Measurements from ENCODE around the gene TLX2. TPM values are rescaled to one million over a fixed set of nuclear protein-coding genes. Genes with fewer than 3 reads are reported as not detected.

Gene TLX2
- total RNA-seq, 1 experiment from 2014 or later: not detected

- ATAC-seq (no peak), DNase-seq (ENCODE audit: low read depth, low spot score) (no peak)
- in situ Hi-C loops (cut with HindIII; ENCODE audit: low pct_unique_long_range_greater_than_20kb, low sequenced_read_pairs) (no loop called here), intact Hi-C loops (cut with micrococcal nuclease; ENCODE audit: unreplicated experiment) (no loop called here)
- H3K9me3 ChIP-seq (ENCODE audit: control insufficient read depth, insufficient read depth, low read depth, low read length): no peaks in the 10 kb centered on the region
- H3K36me3 ChIP-seq (ENCODE audit: control insufficient read depth, insufficient read depth, low read length): peaks cover 3% of the 10 kb centered on the region
- no peaks in the 10 kb centered on the region for H3K4me1 ChIP-seq (ENCODE audit: control insufficient read depth, insufficient read depth, low read length)
- CTCF ChIA-PET: no interaction called here
- H3K27me3 ChIP-seq (ENCODE audit: control insufficient read depth, insufficient read depth, low read length): no peaks in the 10 kb centered on the region; the same call in 1 of the 2 replicates
- no TSS peak for BruUV-seq (replicated peaks)
- H3K27ac ChIP-seq (ENCODE audit: low read length): no peak overlapping the region
- no peak for TF ChIP-seq POLR2AphosphoS5 (IDR thresholded peaks at IDR 0.05; ENCODE audit: low read depth, low read length)
- no peak for TF ChIP-seq TCF7L2 (IDR thresholded peaks at IDR 0.05; ENCODE audit: low read depth, low read length)
- TF ChIP-seq, protein P1, sequence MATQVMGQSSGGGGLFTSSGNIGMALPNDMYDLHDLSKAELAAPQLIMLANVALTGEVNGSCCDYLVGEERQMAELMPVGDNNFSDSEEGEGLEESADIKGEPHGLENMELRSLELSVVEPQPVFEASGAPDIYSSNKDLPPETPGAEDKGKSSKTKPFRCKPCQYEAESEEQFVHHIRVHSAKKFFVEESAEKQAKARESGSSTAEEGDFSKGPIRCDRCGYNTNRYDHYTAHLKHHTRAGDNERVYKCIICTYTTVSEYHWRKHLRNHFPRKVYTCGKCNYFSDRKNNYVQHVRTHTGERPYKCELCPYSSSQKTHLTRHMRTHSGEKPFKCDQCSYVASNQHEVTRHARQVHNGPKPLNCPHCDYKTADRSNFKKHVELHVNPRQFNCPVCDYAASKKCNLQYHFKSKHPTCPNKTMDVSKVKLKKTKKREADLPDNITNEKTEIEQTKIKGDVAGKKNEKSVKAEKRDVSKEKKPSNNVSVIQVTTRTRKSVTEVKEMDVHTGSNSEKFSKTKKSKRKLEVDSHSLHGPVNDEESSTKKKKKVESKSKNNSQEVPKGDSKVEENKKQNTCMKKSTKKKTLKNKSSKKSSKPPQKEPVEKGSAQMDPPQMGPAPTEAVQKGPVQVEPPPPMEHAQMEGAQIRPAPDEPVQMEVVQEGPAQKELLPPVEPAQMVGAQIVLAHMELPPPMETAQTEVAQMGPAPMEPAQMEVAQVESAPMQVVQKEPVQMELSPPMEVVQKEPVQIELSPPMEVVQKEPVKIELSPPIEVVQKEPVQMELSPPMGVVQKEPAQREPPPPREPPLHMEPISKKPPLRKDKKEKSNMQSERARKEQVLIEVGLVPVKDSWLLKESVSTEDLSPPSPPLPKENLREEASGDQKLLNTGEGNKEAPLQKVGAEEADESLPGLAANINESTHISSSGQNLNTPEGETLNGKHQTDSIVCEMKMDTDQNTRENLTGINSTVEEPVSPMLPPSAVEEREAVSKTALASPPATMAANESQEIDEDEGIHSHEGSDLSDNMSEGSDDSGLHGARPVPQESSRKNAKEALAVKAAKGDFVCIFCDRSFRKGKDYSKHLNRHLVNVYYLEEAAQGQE (IDR thresholded peaks at IDR 0.05; ENCODE audit: insufficient read depth in 1 of 2, low read depth in 2 of 2, low read length in 1 of 2): no peak
- TF ChIP-seq CTCF (IDR thresholded peaks at IDR 0.05): no peak
- no peak for TF ChIP-seq SIN3A (IDR thresholded peaks at IDR 0.05; ENCODE audit: borderline replicate concordance, insufficient read depth, low read depth, low read length)
- POLR2A ChIA-PET: no interaction called here
- no peak overlapping the region for H3K4me3 ChIP-seq (ENCODE audit: low read depth in 2 of 2, low read length in 2 of 2)
Measured at GRCh38 chr2:74533464-74533863, 19.2 kb downstream of the TLX2 start.

- no peak for ATAC-seq
- no peak for DNase-seq (ENCODE audit: low read depth, low spot score)
- Histone ChIP-seq H3K27me3 (ENCODE audit: control insufficient read depth, insufficient read depth, low read length) (no peaks in the 10 kb centered on the region; the same call in 1 of the 2 replicates), H3K4me3 (ENCODE audit: low read depth in 2 of 2, low read length in 2 of 2) (no peak overlapping the region), H3K36me3 (ENCODE audit: control insufficient read depth, insufficient read depth, low read length) (no peaks in the 10 kb centered on the region; the same call in none of the 2 replicates), H3K4me1 (ENCODE audit: control insufficient read depth, insufficient read depth, low read length) (no peaks in the 10 kb centered on the region), H3K9me3 (ENCODE audit: control insufficient read depth, insufficient read depth, low read depth, low read length) (no peaks in the 10 kb centered on the region), H3K27ac (ENCODE audit: low read length) (no peak overlapping the region)
- intact Hi-C loops (cut with micrococcal nuclease; ENCODE audit: unreplicated experiment) (no loop called here), in situ Hi-C loops (cut with HindIII; ENCODE audit: low pct_unique_long_range_greater_than_20kb, low sequenced_read_pairs) (no loop called here)
- CTCF ChIA-PET: no interaction called here
- POLR2A ChIA-PET: no interaction called here
- TF ChIP-seq, protein P1 (IDR thresholded peaks at IDR 0.05; ENCODE audit: insufficient read depth in 1 of 2, low read depth in 2 of 2, low read length in 1 of 2): no peak
- TF ChIP-seq TCF7L2 (IDR thresholded peaks at IDR 0.05; ENCODE audit: low read depth, low read length): no peak
- TF ChIP-seq CTCF (IDR thresholded peaks at IDR 0.05): no peak
- no peak for TF ChIP-seq POLR2AphosphoS5 (IDR thresholded peaks at IDR 0.05; ENCODE audit: low read depth, low read length)
- no peak for TF ChIP-seq SIN3A (IDR thresholded peaks at IDR 0.05; ENCODE audit: borderline replicate concordance, insufficient read depth, low read depth, low read length)
- no TSS peak for BruUV-seq (replicated peaks)
Measured at GRCh38 chr2:74534411-74534810, 20.2 kb downstream of the TLX2 start.

Data from Panc1 (cell line).